Spleen (tissue), 11 donors: Measurements from ENCODE around the gene TIE1. TPM values are rescaled to one million over a fixed set of nuclear protein-coding genes. Genes with fewer than 3 reads are reported as not detected.

Source experiments
- DNase-seq: peaks from one replicate; pipeline ENCODE4 v3.0.0-alpha.2; 2020
- H3K27ac ChIP-seq, 8 donors: fragments of 200-600 bp; sonication (generic) in 7 of 8; 1 replicate in 4 of 8; 2 replicates in 4 of 8; pipeline versions ENCODE4 v1.5.0 to v1.8.0; 2016 to 2021; ENCODE audit warnings: inconsistent platforms in 4 of 8, mild to moderate bottlenecking in 4 of 8, moderate library complexity in 1 of 8
- H3K27me3 ChIP-seq, 7 donors: fragments of 200-600 bp; sonication (generic) in 6 of 7; replicated peaks in 1 of 7; 1 replicate in 4 of 7; 2 replicates in 3 of 7; pipeline versions ENCODE4 v1.5.0 to v1.8.0; 2016 to 2021; ENCODE audit warnings: inconsistent platforms in 3 of 7, mild to moderate bottlenecking in 1 of 7
- H3K36me3 ChIP-seq, 6 donors: fragments of 200-600 bp; sonication (generic) in 5 of 6; 1 replicate in 4 of 6; 2 replicates in 2 of 6; pipeline versions ENCODE4 v1.5.0 to v1.8.0; 2016 to 2021; ENCODE audit warnings: inconsistent platforms in 2 of 6
- H3K4me1 ChIP-seq, 6 donors: fragments of 200-600 bp; sonication (generic) in 5 of 6; 1 replicate in 3 of 6; 2 replicates in 3 of 6; pipeline versions ENCODE4 v1.5.0 to v1.8.0; 2016 to 2021; ENCODE audit warnings: inconsistent platforms in 3 of 6
- H3K4me3 ChIP-seq, 8 donors: fragments of 200-600 bp; sonication (generic) in 7 of 8; 1 replicate in 4 of 8; 2 replicates in 4 of 8; pipeline versions ENCODE4 v1.5.0 to v1.8.0; 2016 to 2021; ENCODE audit warnings: inconsistent platforms in 4 of 8, mild to moderate bottlenecking in 4 of 8, moderate library complexity in 2 of 8
- H3K9me3 ChIP-seq, 8 donors: fragments of 200-600 bp; sonication (generic) in 7 of 8; 1 replicate in 4 of 8; 2 replicates in 4 of 8; pipeline versions ENCODE4 v1.5.0 to v1.8.0; 2016 to 2021; ENCODE audit warnings: inconsistent platforms in 4 of 8
- CTCF ChIP-seq, 11 experiments: fragments of 200-600 bp in 7 of 11; fragments of 450-650 bp in 4 of 11; sonication (generic) in 4 of 11; IDR thresholded peaks in 8 of 11; conservative IDR thresholded peaks in 3 of 11; 1 replicate in 7 of 11; 2 replicates in 4 of 11; pipeline versions ENCODE4 v1.4.0 to v1.8.0; 2016 to 2021; ENCODE audit warnings: antibody characterized with exemption in 11 of 11, inconsistent platforms in 4 of 11, mild to moderate bottlenecking in 1 of 11
- POLR2A ChIP-seq, 3 donors: fragments of 450-650 bp; IDR thresholded peaks; one replicate each; pipeline ENCODE4 v1.5.1; 2017; ENCODE audit warnings: antibody characterized with exemption in 3 of 3, mild to moderate bottlenecking in 1 of 3
- POLR2AphosphoS5 ChIP-seq, 3 donors: sonication (generic); formaldehyde crosslinking; IDR thresholded peaks; one replicate each; pipeline ENCODE4 v1.5.1; 2017; ENCODE audit warnings: antibody characterized with exemption in 3 of 3
- WGBS, 5 donors: extraction: QIAGEN DNeasy Blood & Tissue Kit in 3 of 5; methylation state at CpG; one replicate each; pipeline versions ENCODE4 v1.1.5 to v1.1.7; 2013 to 2018; 5-methylcytosine and 5-hydroxymethylcytosine counted together
- intact Hi-C: fragments of 100-400 bp; cut with DNase I; formaldehyde crosslinking; loops from one replicate; pipeline ENCODE4 v1.15.0; 2023; ENCODE audit warnings: low total_unique reads
- polyA plus RNA-seq, 3 donors: library from polyadenylated mRNA; stranded (reverse); fragments of 200-250 nt; gene quantifications; one replicate each; pipeline ENCODE4 v1.2.1, GENCODE V29; 2013
- total RNA-seq, 7 donors: library from RNA; depleted of rRNA in 3 of 7; stranded (reverse); fragments of >200 nt in 3 of 7; fragmentation: NEBNext Ultra II Directional in 4 of 7; extraction: Animal tissue kit (Norgen Biotek cat#: 25700) in 4 of 7; gene quantifications; one replicate each; pipeline versions ENCODE4 v1.1.0 to v1.2.1, GENCODE V29; 2016 to 2021
- donor health status: healthy with polysubstance abuse.
- donor health status: DM: no; HTN: no; CAD: no; lungs with moderate emphysema.
- donor health status: DM: no; HTN: no; CAD: no.
- donor health status: Bipolar disorder and iron deficiency.
- donor health status: healthy.
- donor health status: DM: no; HTN: no; CAD: no.
- donor health status: DM: yes; HTN: yes; CAD: no.

TIE1 gene
- total and polyA plus RNA-seq, 10 donors = 4.9 to 81.8 (median 55.7) TPM

GRCh38 chr1:43269627-43270375, 31.0 kb upstream of the TIE1 start, which contains the start of gene TMEM125:
Gene TMEM125, plus strand, starts transcription at chr1:43269983. Its CDS starts 2,740 bp downstream, at chr1:43272723.
- DNase-seq = peak; percentile 43
- WGBS, 5 donors = 84 to 88% (median 87%) methylated on average over 7 of the region's 7 CpGs
- TF ChIP-seq CTCF (IDR thresholded peaks at IDR 0.05 in 8 of 11, conservative IDR thresholded peaks at IDR 0.05 in 3 of 11) (no peak), POLR2A (IDR thresholded peaks at IDR 0.05) (no peak), POLR2AphosphoS5 (IDR thresholded peaks at IDR 0.05) (no peak)
- intact Hi-C loops = no loop called here
- Histone ChIP-seq H3K9me3 (no peaks in the 10 kb centered on the region), H3K4me1 (peaks cover 3 to 23% (median 13%) of the 10 kb centered on the region in 6 donors), H3K27me3 (peaks cover 0 to 24% (median 0%) of the 10 kb centered on the region in 7 donors), H3K36me3 (no peaks in the 10 kb centered on the region), H3K4me3 (peak within 1 kb of the TSS in 3 of 8 donors; percentile 8 to 59 (median 17)), H3K27ac (no peak within 1 kb of the TSS)

- Histone ChIP-seq H3K36me3 (no peaks in the 10 kb centered on the region), H3K27ac (no peak overlapping the region), H3K27me3 (peaks cover 0 to 24% (median 0%) of the 10 kb centered on the region in 7 donors), H3K4me3 (peak overlapping the region in 3 of 8 donors; percentile 8 to 59 (median 17)), H3K4me1 (peaks cover 3 to 24% (median 13%) of the 10 kb centered on the region in 6 donors), H3K9me3 (no peaks in the 10 kb centered on the region)
- TF ChIP-seq CTCF (IDR thresholded peaks at IDR 0.05 in 8 of 11, conservative IDR thresholded peaks at IDR 0.05 in 3 of 11) = no peak
- no peak for TF ChIP-seq POLR2A (IDR thresholded peaks at IDR 0.05)
- no peak for TF ChIP-seq POLR2AphosphoS5 (IDR thresholded peaks at IDR 0.05)
- intact Hi-C loops = no loop called here
- WGBS, 5 donors = 13 to 24% (median 18%) methylated on average over 24 to 29 of the region's 29 CpGs
- peak; percentile 72 for DNase-seq
Measured at GRCh38 chr1:43270421-43271095, 30.2 kb upstream of the TIE1 start.

GRCh38 chr1:43271186-43272118, 29.3 kb upstream of the TIE1 start:
- no peak for TF ChIP-seq POLR2AphosphoS5 (IDR thresholded peaks at IDR 0.05)
- TF ChIP-seq CTCF (IDR thresholded peaks at IDR 0.05 in 8 of 11, conservative IDR thresholded peaks at IDR 0.05 in 3 of 11) = no peak
- no peak for TF ChIP-seq POLR2A (IDR thresholded peaks at IDR 0.05)
- H3K36me3 ChIP-seq = no peaks in the 10 kb centered on the region
- H3K4me3 ChIP-seq = peak overlapping the region in 2 of 8 donors; percentile 8 to 59
- DNase-seq = peak; percentile 19
- 74 to 84% (median 80%) methylated on average over 12 of the region's 12 CpGs for WGBS, 5 donors
- peaks cover 0 to 24% (median 0%) of the 10 kb centered on the region in 7 donors for H3K27me3 ChIP-seq
- no peak overlapping the region for H3K27ac ChIP-seq
- intact Hi-C loops = no loop called here
- H3K9me3 ChIP-seq = no peaks in the 10 kb centered on the region
- H3K4me1 ChIP-seq = peaks cover 3 to 24% (median 13%) of the 10 kb centered on the region in 6 donors
